Caco-2 (cell line): ENCODE measurements around the gene DTWD2. TPM values are rescaled to one million over a fixed set of nuclear protein-coding genes. Genes with fewer than 3 reads are reported as not detected.
"Not testable (repeated sequence)": the region's sequence is repeated elsewhere in the genome, so short reads cannot be mapped to it uniquely, and the experiment has no call there.

Experiments
- BruUV-seq: library from RNA; stranded (reverse); fragments of 400-500 nt; replicated peaks from 2 replicates; lab custom pipeline; 2021; lab: Mats Ljungman, UMichigan
- CTCF ChIA-PET: fragments of 300-600 bp; sonication (Branson Sonifier 250); formaldehyde crosslinking; loops from one replicate; lab custom pipeline; 2022; ENCODE audit warnings: antibody characterized with exemption; lab: Charles Lee
- POLR2A ChIA-PET: fragments of 300-600 bp; sonication (Branson Sonifier 250); formaldehyde crosslinking; loops from one replicate; lab custom pipeline; 2022; ENCODE audit warnings: antibody characterized with exemption; lab: Charles Lee
- DNase-seq, 2 experiments: peaks; one replicate each; pipeline versions ENCODE4 v3.0.0 to v3.0.0-alpha.2; 2020 to 2022
- H3K27me3 ChIP-seq: replicated peaks from 2 replicates; pipeline ENCODE4 v1.6.0; 2011; ENCODE audit warnings: low read length; ENCODE audit not compliant: control insufficient read depth, insufficient read depth
- H3K36me3 ChIP-seq: 2 replicates; pipeline ENCODE4 v1.5.1; 2011; ENCODE audit warnings: low read length; ENCODE audit not compliant: control insufficient read depth, insufficient read depth
- H3K4me1 ChIP-seq: fragments of 250-450 bp; sonication (Bioruptor Pico); 2 replicates; pipeline ENCODE4 v1.5.1; 2020; ENCODE audit warnings: mild to moderate bottlenecking
- H3K4me3 ChIP-seq: 2 replicates; pipeline ENCODE4 v1.5.1; 2011; ENCODE audit warnings: low read depth, mild to moderate bottlenecking, control low read depth, low read length
- H3K9me3 ChIP-seq: fragments of 250-450 bp; sonication (Bioruptor Pico); 2 replicates; pipeline ENCODE4 v1.5.1; 2020; ENCODE audit warnings: mild to moderate bottlenecking, moderate library complexity
- H3K27ac Mint-ChIP-seq: one replicate; pipeline ENCODE4 v1.8.0; 2022; ENCODE audit warnings: mixed read lengths; ENCODE audit not compliant: unreplicated experiment
- H3K27me3 Mint-ChIP-seq: one replicate; pipeline ENCODE4 v1.8.0; 2022; ENCODE audit warnings: mixed read lengths; ENCODE audit not compliant: insufficient read depth, unreplicated experiment
- H3K36me3 Mint-ChIP-seq: one replicate; pipeline ENCODE4 v1.8.0; 2022; ENCODE audit warnings: mild to moderate bottlenecking, mixed read lengths; ENCODE audit not compliant: insufficient read depth, unreplicated experiment
- H3K4me1 Mint-ChIP-seq: one replicate; pipeline ENCODE4 v1.8.0; 2022; ENCODE audit warnings: low read depth, mixed read lengths; ENCODE audit not compliant: unreplicated experiment
- H3K4me3 Mint-ChIP-seq: one replicate; pipeline ENCODE4 v1.8.0; 2022; ENCODE audit warnings: mild to moderate bottlenecking, moderate library complexity, mixed read lengths; ENCODE audit not compliant: unreplicated experiment
- H3K9me3 Mint-ChIP-seq: one replicate; pipeline ENCODE4 v1.8.0; 2022; ENCODE audit warnings: mixed read lengths; ENCODE audit not compliant: unreplicated experiment
- CTCF ChIP-seq, 2 experiments: fragments of 200-600 bp in 1 of 2; IDR thresholded peaks; 1 replicate in 1 of 2; 2 replicates in 1 of 2; pipeline versions ENCODE4 v1.5.1 to v1.8.0; 2011 to 2022; ENCODE audit warnings: antibody characterized with exemption in 1 of 2, control low read depth in 1 of 2, inconsistent platforms in 1 of 2, low read depth in 1 of 2, low read length in 1 of 2, mild to moderate bottlenecking in 1 of 2, moderate library complexity in 1 of 2; ENCODE audit not compliant: insufficient read depth in 1 of 2, severe bottlenecking in 1 of 2, unreplicated experiment in 1 of 2
- intact Hi-C: fragments of 100-400 bp; cut with micrococcal nuclease; formaldehyde crosslinking; loops from one replicate; pipeline ENCODE4 v1.10.0; 2022; ENCODE audit not compliant: unreplicated experiment
- total RNA-seq: library from RNA; stranded (reverse); gene quantifications from 2 replicates; pipeline ENCODE4 v1.2.3, GENCODE V29; 2022

DTWD2 gene
- total RNA-seq, 1 experiment from 2014 or later = 5.6 TPM

GRCh38 chr5:118921866-118922265 lies 66.5 kb downstream of the DTWD2 start:
- Histone ChIP-seq H3K4me3 (no peak overlapping the region), H3K4me1 (no peaks in the 10 kb centered on the region), H3K9me3 (no peaks in the 10 kb centered on the region), H3K36me3 (no peaks in the 10 kb centered on the region), H3K27me3 (no peaks in the 10 kb centered on the region)
- BruUV-seq = no TSS peak
- POLR2A ChIA-PET = no interaction called here
- H3K27ac Mint-ChIP-seq = no peak overlapping the region
- no peaks in the 10 kb centered on the region for H3K27me3 Mint-ChIP-seq
- H3K9me3 Mint-ChIP-seq = no peaks in the 10 kb centered on the region
- no peak overlapping the region for H3K4me3 Mint-ChIP-seq
- TF ChIP-seq CTCF (IDR thresholded peaks at IDR 0.05; ENCODE audit: insufficient read depth in 1 of 2, low read depth in 1 of 2, low read length in 1 of 2, severe bottlenecking in 1 of 2, unreplicated experiment in 1 of 2) = no peak
- no peak for DNase-seq
- no peaks in the 10 kb centered on the region for H3K36me3 Mint-ChIP-seq
- H3K4me1 Mint-ChIP-seq = no peaks in the 10 kb centered on the region
- CTCF ChIA-PET = no interaction called here
- intact Hi-C loops = no loop called here

- Histone ChIP-seq H3K4me1 (no peaks in the 10 kb centered on the region), H3K27me3 (no peaks in the 10 kb centered on the region), H3K9me3 (no peaks in the 10 kb centered on the region), H3K4me3 (no peak overlapping the region), H3K36me3 (no peaks in the 10 kb centered on the region)
- no TSS peak for BruUV-seq
- CTCF ChIA-PET = no interaction called here
- H3K36me3 Mint-ChIP-seq = no peaks in the 10 kb centered on the region
- no peak overlapping the region for H3K4me3 Mint-ChIP-seq
- H3K4me1 Mint-ChIP-seq = no peaks in the 10 kb centered on the region
- H3K27me3 Mint-ChIP-seq = no peaks in the 10 kb centered on the region
- H3K9me3 Mint-ChIP-seq = no peaks in the 10 kb centered on the region
- no peak overlapping the region for H3K27ac Mint-ChIP-seq
- intact Hi-C loops = no loop called here
- peak in 1 of 2 experiments; percentile 15 for DNase-seq
- POLR2A ChIA-PET = no interaction called here
- TF ChIP-seq CTCF (IDR thresholded peaks at IDR 0.05; ENCODE audit: insufficient read depth in 1 of 2, low read depth in 1 of 2, low read length in 1 of 2, severe bottlenecking in 1 of 2, unreplicated experiment in 1 of 2) = no peak
Observed at GRCh38 chr5:118919016-118919415, 69.3 kb downstream of the DTWD2 start.

GRCh38 chr5:118918232-118918631 lies 70.1 kb downstream of the DTWD2 start:
- BruUV-seq = no TSS peak
- no peaks in the 10 kb centered on the region for H3K9me3 ChIP-seq
- no peak overlapping the region for H3K4me3 ChIP-seq
- H3K4me1 ChIP-seq = no peaks in the 10 kb centered on the region
- TF ChIP-seq CTCF (IDR thresholded peaks at IDR 0.05; ENCODE audit: insufficient read depth in 1 of 2, low read depth in 1 of 2, low read length in 1 of 2, severe bottlenecking in 1 of 2, unreplicated experiment in 1 of 2) = no peak
- Mint-ChIP-seq H3K27ac (no peak overlapping the region), H3K4me3 (no peak overlapping the region), H3K4me1 (no peaks in the 10 kb centered on the region), H3K9me3 (no peaks in the 10 kb centered on the region), H3K36me3 (no peaks in the 10 kb centered on the region), H3K27me3 (no peaks in the 10 kb centered on the region)
- POLR2A ChIA-PET = no interaction called here
- CTCF ChIA-PET = no interaction called here
- DNase-seq = no peak
- intact Hi-C loops = no loop called here
- H3K27me3 ChIP-seq = no peaks in the 10 kb centered on the region
- H3K36me3 ChIP-seq = no peaks in the 10 kb centered on the region

GRCh38 chr5:118907536-118907935 lies 80.8 kb downstream of the DTWD2 start:
- H3K9me3 ChIP-seq, H3K36me3 Mint-ChIP-seq, DNase-seq, H3K4me3 Mint-ChIP-seq, CTCF ChIA-PET, H3K27me3 ChIP-seq, POLR2A ChIA-PET, H3K4me3 ChIP-seq, intact Hi-C loops, BruUV-seq, H3K4me1 Mint-ChIP-seq, H3K4me1 ChIP-seq, H3K9me3 Mint-ChIP-seq, H3K27me3 Mint-ChIP-seq, H3K36me3 ChIP-seq, H3K27ac Mint-ChIP-seq: not testable (repeated sequence)
